GM21786 (cell line): ENCODE results near the gene UNC13C.
"Not testable (repeated sequence)": the region's sequence is repeated elsewhere in the genome, so short reads cannot be mapped to it uniquely, and the experiment has no call there.

Source experiments
- ATAC-seq: cut with Tn5 transposase; IDR thresholded peaks from one replicate; pipeline ENCODE4 v1.9.1; 2021; ENCODE audit not compliant: unreplicated experiment

Gene UNC13C

DNA sequence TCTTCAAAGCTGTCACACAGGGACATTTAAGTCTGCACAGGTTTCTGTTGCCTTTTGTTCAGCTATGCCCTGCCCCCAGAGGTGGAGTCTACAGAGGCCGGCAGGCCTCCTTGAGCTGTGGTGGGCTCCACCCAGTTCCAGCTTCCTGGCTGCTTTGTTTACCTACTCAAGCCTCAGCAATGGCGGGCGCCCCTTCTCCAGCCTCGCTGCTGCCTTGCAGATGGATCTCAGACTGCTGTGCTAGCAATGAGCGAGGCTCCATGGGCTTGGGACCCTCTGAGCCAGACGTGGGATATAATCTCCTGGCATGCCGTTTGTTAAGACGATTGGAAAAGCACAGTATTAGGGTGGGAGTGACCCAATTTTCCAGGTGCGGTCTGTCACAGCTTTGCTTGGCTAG lies 472.0 kb downstream of the UNC13C start:
- not testable (repeated sequence) for ATAC-seq

DNA sequence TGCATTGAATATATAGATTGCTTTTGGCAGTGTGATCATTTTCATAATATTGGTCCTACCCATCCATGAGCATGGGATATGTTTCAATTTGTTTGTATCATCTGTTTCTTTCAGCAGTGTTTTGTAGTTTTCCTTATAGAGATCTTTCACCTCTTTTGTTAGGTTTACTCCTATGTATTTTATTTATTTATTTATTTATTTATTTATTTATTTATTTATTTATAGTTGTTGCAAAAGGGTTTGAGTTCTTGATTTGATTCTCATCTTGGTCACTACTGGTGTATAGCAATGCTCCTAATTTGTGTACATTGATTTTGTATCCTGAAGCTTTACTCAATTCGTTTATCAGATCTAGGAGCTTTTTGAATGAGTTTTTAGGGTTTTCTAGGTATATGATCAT lies 478.2 kb downstream of the UNC13C start:
- ATAC-seq = no peak

DNA sequence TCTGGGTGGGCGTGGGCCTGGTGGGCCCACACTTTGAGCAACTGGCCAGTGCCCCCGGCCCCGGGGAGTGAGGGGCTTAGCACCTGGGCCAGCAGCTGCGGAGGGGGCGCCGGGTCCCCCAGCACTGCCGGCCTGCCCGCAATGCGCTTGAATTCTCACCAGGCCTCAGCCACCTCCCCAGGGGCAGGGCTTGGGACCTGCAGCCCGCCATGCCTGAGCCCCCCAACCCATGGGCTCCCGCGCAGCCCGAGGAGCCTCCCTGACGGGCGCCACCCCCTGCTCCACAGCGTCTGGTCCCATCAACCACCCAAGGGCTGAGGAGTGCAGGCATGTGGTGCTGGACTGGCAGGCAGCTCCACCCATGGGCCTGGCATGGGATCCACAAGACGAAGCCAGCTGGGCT lies 484.3 kb downstream of the UNC13C start:
- no peak for ATAC-seq

DNA sequence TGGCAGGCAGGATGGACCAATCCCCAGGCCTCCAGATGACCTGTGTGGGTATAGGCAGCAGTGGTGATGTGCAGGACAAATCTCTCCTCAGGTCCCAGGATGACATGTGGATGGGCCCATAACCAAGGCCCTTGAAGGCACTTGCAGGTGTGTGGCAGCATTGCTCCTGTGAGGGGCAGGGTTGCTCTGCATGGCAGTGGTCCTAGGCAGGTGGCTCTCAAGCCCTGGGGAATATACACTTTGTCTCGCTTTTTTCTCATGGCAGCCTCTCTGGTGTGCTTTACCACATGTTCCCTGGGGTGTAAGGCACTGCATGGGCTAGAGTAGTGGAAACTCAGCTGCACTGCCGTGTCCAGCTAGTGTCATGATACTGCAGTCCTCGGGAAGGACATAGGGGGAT lies 503.6 kb downstream of the UNC13C start:
- ATAC-seq = peak; percentile 72

DNA sequence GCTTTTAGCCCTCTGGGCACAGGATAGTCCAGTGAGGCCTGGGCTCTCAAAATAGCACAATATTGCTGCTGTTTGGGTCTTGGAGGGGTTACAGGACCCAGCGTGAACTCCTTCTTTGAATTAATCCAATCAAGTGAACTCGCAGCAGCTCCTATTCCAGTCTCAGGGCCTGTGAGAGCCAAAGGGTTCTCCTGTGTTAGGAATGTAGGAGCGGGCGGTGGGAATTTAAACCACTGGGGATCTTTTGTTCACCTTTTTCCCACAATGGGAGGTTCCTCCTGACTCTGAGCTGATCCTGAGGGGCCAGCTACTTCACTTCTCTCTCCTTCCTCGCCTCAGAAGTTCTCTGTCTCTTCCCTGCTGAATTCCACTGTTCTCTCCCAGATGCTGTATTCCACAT lies 504.0 kb downstream of the UNC13C start:
- ATAC-seq = no peak

DNA sequence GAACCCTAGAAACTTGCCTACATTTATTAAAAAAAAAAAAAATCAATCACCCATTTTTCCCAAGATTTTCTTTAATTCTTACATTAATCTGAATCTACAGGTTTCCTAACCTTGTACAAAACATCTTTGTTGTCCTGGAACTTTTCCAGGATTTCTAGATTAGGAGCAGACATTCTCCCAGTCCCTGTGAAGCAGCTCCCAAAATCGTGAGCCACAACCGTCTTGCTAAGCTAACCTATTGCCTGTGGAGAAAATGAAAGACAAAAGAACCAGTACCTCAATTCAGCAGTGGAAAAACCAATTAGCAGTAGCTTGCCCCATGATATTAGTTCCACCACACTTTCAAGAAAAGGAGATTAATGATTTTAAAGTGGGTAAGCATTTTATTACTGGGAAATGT lies 522.1 kb downstream of the UNC13C start:
- no peak for ATAC-seq

DNA sequence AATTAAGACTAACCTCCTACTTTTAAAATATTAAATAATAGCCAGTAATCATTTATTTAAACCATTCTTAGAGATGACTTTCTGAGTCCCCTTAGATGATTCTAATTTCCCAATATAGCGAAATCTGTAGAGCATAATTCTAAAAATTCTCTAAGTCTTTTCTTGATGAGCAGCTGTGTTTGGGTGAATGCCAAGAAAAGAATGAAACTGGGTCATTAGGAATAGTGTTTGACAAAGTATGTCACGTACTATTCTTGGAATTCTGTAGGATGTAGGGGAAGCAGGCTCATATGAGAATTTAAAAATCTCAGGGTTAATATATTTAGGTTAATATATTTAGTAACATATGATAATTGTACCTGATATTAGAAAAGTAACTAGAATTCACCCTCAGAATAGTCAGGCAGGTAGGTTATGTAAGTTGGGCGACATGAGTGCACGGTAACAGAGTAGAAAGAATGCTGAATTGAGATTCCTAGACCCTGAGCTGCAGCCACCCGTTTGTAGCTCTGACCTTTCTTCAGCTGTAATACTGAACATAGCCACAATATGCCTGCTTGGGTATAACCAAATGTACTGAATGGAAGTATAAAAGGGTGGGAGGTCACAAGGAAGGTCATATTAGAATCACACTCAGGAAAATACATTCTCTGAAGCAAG lies 524.3 kb downstream of the UNC13C start:
- ATAC-seq = no peak

DNA sequence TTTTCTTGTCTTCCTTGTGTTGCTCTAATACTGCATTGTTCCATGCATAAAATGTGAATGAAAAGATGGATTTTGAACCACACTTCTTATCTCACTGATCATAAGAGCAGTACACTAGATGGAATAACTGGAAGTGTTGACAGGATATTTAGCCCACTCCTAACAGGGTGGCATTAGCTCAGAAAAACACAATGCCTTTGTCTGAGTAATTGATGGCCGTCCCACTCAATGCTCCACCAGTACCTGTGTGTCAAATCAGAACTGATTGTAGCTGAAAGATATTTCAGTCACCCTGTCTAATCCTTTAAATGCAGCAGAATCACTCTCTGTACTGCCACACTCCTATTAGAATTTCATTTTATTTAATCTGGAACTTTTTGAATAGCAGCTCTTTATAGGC lies 526.5 kb downstream of the UNC13C start:
- ATAC-seq = no peak

DNA sequence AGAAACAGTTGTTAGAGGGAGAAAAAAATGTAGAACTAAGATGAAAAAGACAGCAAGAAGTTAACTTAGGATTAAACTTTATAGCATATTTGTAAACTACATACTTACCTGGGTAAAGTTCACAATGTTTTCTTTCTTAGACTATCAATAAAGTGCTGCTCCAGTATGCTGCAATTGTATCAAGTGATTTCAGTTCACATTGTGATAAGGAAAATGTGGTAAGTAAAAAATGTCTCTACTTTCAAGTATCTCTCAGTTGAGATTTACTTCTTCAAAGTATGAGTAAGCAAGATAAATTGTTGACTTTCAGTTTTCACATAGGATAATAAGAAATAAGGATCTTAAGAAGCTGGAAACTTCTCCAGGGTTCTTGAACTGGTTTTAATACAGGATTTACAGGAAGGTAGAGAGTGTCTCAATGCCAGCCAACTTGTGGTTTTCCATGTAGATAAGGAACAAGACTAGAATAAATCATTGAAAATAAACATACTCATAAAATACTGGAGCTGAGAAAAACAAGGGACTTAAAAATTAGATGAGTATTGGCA lies 528.8 kb downstream of the UNC13C start:
- ATAC-seq = no peak

DNA sequence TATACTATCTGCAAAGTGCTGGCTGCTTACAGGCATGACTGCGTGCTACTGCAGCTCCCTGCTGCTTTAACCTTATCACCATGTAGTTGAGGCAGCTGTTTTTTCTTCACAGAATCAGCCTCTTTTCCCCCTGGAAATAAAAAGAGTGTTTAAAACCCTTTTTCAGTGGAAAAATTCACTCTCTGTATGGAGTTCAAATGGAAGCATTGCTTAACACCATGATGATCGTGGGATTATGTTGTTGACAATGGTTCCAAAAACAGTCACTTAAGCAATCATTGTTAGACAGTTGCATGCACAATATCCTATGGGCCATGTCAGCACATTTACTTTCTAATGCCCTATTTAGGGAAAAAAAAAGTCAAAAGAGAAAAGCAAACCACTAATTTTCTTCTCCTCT lies 536.4 kb downstream of the UNC13C start:
- ATAC-seq = no peak

DNA sequence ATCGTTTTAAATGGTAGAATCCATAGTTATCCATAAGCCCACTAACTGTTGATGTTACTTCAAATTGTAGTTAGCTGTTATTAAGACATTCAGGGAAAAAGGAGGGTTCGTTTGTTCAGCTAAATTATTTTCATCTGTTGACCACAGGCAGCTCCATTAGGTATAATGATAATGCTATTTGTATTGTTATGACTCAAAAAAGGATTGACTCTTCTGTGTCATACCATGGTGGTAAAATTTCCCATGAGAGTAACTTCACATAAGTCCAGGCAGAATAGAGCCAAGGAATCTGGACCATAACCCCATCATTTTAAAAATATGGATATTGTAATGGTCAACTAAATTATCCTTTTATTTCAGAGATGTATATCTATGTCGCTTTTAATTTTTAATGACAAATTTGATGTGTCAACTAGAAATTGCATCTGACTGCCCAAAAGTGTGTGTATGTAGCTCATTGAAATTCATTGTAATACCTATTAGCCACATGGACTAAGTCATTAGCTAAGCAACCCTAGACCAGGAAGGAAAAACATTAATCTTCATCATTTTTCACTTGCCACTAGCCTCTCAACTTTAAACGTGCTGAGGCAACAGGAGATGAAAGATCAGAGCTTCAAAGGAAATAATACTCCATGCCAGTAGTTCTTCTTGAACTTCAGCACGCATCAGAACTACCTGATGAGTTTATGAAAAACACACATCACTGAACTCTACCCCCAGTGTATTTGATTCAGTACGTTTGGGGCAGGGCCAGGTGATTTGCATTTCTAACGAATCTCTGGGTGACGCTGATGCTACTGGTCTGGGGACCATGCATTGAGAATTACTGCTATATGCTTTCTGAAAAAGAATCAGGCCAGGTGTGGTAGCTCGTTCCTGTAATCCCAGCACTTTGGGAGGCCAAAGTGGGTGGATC lies 537.7 kb downstream of the UNC13C start:
- ATAC-seq = no peak

DNA sequence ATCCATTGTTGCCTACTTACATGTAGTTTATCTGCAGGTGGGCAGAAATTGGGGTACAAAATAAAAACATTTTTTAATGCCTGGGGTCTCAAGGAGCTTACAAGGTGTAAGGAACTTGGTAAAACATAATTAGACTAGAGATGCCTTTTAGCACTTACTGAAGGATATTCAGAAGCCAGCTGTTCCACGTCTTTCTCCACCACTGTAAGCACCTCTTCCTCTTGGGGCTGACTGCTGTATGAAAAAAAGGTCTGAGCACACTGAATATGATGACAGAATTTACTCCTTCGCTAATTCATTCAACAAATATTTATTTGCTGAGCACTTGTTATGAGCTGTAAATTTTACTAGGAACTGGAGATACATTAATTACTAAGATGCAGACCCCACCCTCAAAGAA lies 539.1 kb downstream of the UNC13C start:
- no peak for ATAC-seq

DNA sequence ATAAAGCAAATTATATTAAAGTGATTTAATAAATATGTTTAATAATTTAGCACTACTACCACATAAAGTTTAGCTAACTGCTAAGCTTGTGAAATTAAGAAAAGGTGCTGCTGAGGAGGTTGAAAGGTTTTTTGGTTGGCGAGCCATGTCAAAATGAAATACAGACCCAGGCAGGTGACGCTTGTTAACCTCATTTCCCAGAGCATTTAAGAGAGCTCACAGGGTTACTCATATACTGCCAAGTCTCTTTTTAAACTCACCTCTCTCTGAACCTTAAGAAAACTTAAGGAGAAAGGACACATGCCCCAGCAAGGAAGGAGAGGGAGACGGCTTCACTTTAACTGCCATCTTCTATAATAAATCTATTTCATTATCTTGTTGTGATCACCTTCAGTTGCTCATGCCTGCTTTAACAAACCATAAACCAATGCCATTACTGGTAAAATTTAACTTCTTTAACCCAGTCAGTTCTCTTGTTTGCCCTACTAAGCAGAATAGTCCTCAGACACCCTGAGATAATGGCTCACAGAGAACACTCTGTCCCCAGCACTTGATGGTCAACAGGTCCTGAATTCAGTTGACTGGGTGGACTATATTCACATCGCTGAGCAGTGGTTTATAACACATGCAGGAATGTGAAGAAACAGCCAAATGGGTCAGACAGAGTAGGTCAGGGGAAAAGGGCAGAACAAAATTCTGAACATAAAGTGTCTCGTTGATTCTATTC lies 540.1 kb downstream of the UNC13C start:
- ATAC-seq = no peak

DNA sequence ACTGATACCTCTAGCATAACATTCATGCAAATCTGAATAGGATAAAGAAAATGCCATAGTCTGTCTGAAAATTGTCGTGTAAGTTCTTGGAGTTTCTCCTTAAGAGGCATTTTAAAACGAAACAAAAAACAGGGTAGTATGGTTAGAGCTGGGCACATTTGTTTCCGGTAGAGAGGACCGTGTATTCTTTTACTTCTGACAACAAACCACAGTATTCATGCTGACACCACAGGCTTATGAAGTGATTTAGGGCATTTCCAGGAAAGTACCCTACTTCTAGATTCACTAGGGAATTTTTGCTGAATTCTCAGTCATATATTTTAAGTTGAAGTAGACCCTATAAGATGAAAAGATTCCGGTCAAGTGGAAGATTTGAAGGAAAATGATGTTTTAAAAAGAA lies 541.3 kb downstream of the UNC13C start:
- peak; percentile 77 for ATAC-seq

DNA sequence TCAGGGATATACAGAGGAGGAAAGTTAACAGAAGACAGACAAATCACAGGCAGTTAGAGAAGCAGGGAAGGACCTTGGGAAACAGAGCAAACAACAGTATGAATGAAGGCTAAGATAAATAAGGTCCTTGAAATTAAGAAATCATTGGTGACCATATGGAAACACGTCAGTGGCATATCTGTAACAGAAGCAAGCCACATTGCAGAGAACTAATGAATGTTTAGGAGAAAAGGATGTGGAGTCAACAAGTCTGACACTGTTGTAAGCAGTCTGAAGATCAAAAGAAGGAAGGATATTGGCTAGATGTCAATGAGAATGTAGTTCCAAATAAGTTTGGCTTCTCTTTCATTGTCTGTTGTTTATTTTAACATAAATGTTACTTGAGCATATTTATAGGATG lies 542.4 kb downstream of the UNC13C start:
- ATAC-seq = no peak

DNA sequence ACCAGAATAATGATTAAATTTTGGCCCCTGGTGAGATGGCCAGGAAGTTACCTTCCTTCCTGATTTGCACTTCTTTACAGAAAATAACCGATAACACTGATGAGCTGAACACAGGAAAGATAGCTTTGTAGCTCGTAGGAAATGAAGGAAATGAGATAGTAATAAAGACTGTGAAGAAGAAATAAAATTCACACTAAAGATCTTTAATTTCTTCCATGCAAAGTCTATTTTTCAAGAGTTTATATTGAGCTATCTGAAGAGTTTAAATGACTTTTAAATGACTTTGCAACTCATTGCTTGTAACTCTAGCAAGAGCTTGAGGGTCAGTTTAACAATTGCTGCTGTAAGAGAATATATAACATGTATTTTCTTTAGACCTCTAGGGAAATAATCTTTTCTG lies 543.0 kb downstream of the UNC13C start:
- no peak for ATAC-seq

DNA sequence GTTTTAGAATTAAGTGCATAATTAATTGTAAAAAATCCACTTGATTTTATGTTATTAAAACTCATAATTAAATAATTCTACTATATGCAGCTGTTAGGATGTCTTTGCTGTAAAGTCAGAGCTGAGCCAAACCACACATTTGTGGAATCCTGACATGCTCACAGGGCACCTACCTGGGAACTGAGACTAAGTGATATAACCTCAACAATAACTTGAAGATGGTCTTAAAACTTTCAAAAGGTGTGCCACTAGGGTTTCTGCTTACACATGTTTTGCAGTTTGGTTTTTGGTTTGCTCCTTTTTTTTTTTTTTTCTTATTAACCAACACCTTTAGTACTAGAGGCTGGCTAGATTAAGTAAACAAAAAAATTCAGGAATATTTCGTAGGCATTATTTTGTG lies 549.8 kb downstream of the UNC13C start:
- no peak for ATAC-seq

DNA sequence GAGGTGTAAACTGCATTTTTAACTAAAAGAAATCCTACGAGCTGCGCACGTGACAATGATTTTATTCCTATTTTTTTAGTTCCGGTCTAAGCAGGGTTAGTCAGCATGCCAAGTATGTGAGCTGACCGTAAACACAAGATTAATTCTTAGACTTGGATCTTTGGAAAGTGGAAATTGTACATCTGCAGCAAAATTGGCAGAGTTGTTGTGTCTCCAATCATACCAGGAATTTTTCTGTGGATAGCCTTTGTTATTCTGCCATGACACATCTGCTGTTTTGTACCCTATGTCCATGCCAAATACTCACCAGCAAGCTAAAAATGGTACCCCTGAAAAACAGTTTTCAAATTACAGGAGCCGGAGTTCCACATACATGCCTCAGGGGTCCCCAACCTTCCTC lies 562.5 kb downstream of the UNC13C start:
- ATAC-seq = no peak

DNA sequence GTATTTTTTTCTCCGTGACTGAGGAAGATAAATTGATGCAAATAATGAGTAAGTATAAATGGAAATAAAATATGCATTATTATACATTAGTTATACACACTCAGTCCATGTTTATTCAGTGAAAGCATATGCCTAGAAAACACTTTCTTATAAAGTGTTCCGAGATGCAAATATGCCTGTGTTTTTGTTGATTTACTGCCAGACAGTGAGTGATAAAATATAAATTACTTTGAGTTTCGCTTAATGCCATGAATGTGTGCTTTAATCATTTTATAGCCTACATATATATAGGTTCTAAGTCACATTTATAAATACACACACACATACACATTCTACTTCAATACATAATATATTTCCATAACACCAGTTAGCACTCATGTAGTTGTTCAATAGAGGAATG lies 569.2 kb downstream of the UNC13C start:
- no peak for ATAC-seq

DNA sequence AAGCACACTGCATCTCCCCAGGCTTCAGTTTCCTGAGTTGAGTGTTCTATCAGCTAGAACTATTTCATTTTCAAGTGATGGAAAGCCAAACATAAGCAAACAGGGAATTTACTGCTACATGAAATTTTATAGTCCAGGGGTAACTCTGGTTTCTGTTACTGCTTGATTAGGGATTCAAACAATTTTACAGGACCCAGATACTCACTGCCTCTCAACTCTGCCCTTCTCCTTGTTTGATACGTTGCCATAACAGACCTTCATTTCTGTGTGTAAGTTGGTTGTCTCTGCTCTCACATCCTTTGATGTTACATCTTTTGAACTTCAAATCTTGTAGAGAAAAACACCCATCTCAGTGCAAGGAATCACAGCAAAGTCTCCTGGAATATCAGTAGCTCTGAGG lies 572.7 kb downstream of the UNC13C start:
- ATAC-seq = no peak

DNA sequence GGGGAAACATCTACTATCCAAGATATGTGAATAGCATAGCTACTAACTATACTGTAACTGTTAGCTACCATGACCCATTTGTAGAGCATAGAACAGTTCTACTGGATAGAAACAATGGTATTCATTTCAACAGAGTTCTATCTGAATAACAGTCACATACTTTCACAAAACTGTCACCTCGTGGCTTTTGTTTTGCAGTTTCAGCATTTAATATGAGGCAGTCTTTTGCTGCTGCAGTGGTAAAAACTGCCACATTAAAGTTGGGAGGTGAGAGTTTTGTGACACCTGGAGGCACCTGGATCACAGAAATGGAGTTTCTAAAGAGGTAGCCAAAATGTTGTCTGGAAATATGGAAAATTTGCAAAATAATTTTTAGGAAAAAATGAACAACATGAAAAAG lies 578.0 kb downstream of the UNC13C start:
- ATAC-seq = no peak
